Mucosa of rectum (tissue), 2 donors: ENCODE results near the gene MAMSTR.
"Not testable (repeated sequence)": the region's sequence is repeated elsewhere in the genome, so short reads cannot be mapped to it uniquely, and the experiment has no call there.

Source experiments
- H3K27ac ChIP-seq, 2 donors: one replicate each; pipeline ENCODE4 v1.7.0; 2013; ENCODE audit warnings: inconsistent platforms in 2 of 2, low read depth in 2 of 2, low read length in 2 of 2
- H3K27me3 ChIP-seq, 2 donors: one replicate each; pipeline ENCODE4 v1.7.0; 2013; ENCODE audit warnings: low read length in 2 of 2; ENCODE audit not compliant: control insufficient read depth in 2 of 2, insufficient read depth in 2 of 2
- H3K36me3 ChIP-seq, 2 donors: one replicate each; pipeline ENCODE4 v1.7.0; 2013; ENCODE audit warnings: low read length in 2 of 2; ENCODE audit not compliant: control insufficient read depth in 2 of 2, insufficient read depth in 2 of 2
- H3K4me1 ChIP-seq, 2 donors: one replicate each; pipeline ENCODE4 v1.7.0; 2013; ENCODE audit warnings: low read length in 2 of 2, mild to moderate bottlenecking in 1 of 2; ENCODE audit not compliant: control insufficient read depth in 2 of 2, insufficient read depth in 2 of 2
- H3K4me3 ChIP-seq, 2 donors: one replicate each; pipeline ENCODE4 v1.7.0; 2013; ENCODE audit warnings: low read length in 2 of 2
- H3K9ac ChIP-seq, 2 donors: one replicate each; pipeline ENCODE4 v1.7.0; 2013; ENCODE audit warnings: low read length in 2 of 2, low read depth in 1 of 2, mild to moderate bottlenecking in 1 of 2
- H3K9me3 ChIP-seq, 2 donors: one replicate each; pipeline ENCODE4 v1.7.0; 2013; ENCODE audit warnings: low read length in 2 of 2; ENCODE audit not compliant: control insufficient read depth in 2 of 2
- donor health status: healthy.
- donor health status: Normal muscosa, but diverticular disease.

The MAMSTR gene, protein sequence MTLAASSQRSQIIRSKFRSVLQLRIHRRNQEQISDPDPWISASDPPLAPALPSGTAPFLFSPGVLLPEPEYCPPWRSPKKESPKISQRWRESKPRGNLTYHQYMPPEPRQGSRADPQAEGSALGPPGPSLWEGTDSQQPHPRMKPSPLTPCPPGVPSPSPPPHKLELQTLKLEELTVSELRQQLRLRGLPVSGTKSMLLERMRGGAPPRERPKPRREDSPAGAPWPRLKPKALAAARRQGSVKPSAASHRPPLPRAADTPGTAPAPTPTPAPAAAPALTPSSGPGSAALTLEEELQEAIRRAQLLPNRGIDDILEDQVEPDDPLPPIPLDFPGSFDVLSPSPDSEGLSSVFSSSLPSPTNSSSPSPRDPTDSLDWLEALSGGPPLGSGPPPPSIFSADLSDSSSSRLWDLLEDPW

DNA sequence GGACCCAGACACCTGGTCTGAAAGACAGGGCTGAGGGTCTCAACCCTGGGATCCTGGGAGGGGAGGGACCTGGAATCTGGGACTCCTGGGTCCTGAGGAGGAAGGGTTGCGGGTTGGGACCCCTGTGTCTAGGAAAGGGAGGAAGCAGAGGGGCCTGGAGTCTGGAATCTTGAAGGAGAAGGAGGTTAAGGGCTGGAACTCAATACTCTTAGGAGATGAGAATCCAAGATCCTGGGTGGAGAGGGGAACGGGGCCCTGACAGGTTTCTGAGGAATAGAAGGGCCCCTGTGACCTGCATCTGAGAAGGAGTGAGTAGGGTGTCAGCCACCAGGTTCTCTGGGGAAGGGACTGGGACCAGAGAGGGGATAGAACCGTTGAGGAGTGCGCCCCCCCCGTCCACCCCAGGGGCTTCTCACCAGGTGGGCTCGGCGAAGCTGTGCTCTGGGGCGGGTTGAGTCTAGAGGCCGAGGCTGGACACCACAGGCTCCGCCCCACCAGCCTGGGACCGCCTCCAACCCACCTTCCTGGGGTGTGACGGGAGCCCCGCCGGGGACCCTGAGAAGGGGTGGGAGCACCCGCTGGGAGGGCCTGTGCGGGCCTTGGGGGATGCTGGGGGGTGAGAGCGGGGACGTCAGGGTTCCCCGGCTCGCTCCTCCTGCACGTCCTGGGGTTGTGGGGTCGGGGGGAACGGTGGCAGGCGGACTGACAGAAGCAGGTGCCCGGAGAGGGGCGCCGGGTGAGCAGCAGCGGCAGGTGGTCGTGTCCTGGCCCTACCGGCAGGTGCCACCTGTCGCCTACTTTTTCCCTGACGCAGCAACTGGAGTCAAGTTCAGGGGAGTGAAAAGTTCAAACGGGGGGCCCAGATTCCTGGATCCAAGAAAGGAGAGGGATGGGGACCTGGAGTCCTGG lies at the start of gene MAMSTR:
Gene MAMSTR, minus strand, starts transcription at position 463 of the 909 bp plus-strand sequence. CDS start 694 bp downstream, outside the sequence.
- Histone ChIP-seq H3K9me3 (no peaks in the 10 kb centered on the region), H3K27me3 (no peaks in the 10 kb centered on the region), H3K27ac (peak within 1 kb of the TSS; percentile 75 to 91), H3K9ac (no peak within 1 kb of the TSS), H3K36me3 (no peaks in the 10 kb centered on the region), H3K4me1 (peaks cover 17 to 22% of the 10 kb centered on the region in 2 donors), H3K4me3 (peak within 1 kb of the TSS; percentile 74 to 86)

DNA sequence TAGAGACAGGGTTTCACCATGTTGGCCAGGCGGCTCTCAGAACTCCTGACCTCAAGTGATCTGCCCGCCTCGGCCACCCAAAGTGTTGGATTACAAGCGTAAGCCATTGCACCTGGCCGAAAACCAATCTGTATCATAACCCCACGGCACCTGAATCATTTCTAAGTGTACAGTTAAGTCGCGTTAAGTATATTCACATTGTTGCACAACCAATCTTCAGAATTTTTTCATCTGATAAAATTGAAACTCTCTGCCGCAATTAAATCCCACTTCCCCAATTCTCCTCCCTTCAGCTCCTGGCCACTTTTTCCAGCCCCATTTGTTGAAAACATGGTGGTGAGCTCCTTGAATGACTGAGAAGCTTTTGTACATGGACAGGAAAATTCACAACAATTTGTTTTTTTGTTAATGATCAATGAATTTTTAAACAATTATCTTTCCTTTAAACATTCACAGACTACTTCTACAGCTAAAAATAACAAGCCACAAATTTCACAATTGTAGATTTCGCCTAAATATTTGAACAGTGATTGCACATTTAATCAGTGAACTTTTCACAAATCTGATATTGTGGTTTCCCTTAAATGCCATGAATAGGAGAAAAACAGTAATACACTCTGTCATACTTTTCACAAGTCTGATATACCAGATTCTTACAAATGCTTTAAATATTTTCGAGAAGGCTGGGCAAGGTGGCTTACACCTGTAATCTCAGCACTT lies 49.6 kb upstream of the MAMSTR start:
- no peaks in the 10 kb centered on the region for H3K36me3 ChIP-seq
- H3K9me3 ChIP-seq = no peaks in the 10 kb centered on the region
- H3K27ac ChIP-seq = no peak overlapping the region
- H3K4me3 ChIP-seq = no peak overlapping the region
- H3K4me1 ChIP-seq = no peaks in the 10 kb centered on the region
- H3K27me3 ChIP-seq = peaks cover 3 to 20% of the 10 kb centered on the region in 2 donors
- no peak overlapping the region for H3K9ac ChIP-seq

DNA sequence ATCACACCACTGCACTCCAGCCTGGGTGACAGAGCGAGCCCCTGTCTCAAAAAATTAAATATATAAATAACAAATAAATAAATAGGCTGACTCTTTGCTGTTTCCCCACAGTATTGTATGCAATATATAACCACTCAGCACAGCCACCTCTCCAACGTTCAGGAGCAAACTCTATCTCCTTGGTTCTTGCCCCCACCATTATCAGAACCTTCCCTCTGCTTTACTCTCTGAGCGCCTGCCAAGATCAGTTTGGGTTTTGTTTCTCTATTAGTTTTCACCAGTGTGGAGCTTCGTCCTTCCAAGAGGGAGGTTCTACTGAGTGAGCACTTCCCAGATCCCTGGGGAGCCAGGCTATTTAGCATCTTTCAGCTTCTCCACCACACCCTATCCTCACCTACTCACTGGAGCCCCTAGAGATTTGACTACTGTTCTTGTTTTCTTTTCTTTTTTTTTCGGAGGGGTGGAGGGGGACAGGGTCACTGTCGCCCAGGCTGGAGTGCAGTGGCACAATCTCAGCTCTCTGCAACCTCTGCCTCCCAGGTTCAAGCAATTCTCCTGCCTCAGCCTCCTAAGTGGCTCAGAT lies 48.7 kb upstream of the MAMSTR start:
- H3K36me3 ChIP-seq, H3K4me1 ChIP-seq, H3K27ac ChIP-seq, H3K9ac ChIP-seq, H3K9me3 ChIP-seq, H3K4me3 ChIP-seq: not testable (repeated sequence)
- peaks cover 3 to 20% of the 10 kb centered on the region in 2 donors for H3K27me3 ChIP-seq

DNA sequence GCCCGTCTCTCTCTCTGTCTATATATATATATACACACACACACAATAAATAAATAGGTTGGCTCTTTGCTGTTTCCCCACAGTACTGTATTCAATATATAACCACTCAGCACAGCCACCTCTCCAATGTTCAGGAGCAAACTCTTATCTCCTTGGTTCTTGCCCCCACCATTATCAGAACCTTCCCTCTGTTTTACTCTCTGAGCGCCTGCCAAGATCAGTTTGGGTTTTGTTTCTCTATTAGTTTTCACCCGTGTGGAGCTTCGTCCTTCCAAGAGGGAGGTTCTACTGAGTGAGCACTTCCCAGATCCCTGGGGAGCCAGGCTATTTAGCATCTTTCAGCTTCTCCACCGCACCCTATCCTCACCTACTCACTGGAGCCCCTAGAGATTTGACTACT lies 46.3 kb upstream of the MAMSTR start:
- H3K4me3 ChIP-seq, H3K27ac ChIP-seq: not testable (repeated sequence)

DNA sequence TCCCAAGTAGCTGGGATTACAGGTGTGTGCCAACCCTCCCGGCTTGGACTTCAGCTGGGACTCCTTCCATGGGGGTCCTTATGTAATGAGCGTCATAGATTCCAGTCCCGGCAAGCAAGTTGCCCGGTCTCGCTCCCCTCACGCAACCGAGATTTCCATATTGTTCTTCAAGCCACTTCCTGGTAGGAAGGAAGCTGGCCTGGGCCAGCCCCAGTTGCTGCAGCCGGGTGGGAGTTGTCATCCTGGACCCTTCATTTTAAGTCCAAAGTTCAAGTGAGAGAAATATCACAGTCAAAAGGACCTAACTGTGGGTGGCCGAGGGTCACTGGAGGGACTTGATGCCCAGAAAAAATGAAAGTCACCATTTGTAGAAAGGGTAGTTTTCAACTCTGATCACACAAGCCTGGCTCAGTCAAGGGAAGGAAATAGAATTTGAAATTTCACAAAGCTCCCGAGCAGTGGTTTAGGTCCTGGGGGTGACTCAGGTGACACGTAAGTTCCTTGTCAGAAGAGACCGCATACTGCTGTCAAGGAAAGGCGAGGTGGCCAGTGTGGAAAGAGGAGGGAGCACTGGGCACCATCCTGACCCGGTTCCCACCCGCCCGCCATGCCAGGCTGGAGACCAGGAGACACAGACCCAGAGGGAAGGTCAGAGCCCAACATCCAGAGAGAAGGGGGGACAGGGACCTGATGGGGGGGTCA lies 41.1 kb upstream of the MAMSTR start:
- no peaks in the 10 kb centered on the region for H3K36me3 ChIP-seq
- no peaks in the 10 kb centered on the region for H3K9me3 ChIP-seq
- H3K9ac ChIP-seq = no peak overlapping the region
- peaks cover 0 to 3% of the 10 kb centered on the region in 2 donors for H3K27me3 ChIP-seq
- no peak overlapping the region for H3K4me3 ChIP-seq
- no peaks in the 10 kb centered on the region for H3K4me1 ChIP-seq
- H3K27ac ChIP-seq = no peak overlapping the region

More for the DNA sequence above, 46.3 kb upstream of the MAMSTR start:
- not testable (repeated sequence) for H3K27me3 ChIP-seq, H3K9me3 ChIP-seq, H3K36me3 ChIP-seq, H3K9ac ChIP-seq, H3K4me1 ChIP-seq

DNA sequence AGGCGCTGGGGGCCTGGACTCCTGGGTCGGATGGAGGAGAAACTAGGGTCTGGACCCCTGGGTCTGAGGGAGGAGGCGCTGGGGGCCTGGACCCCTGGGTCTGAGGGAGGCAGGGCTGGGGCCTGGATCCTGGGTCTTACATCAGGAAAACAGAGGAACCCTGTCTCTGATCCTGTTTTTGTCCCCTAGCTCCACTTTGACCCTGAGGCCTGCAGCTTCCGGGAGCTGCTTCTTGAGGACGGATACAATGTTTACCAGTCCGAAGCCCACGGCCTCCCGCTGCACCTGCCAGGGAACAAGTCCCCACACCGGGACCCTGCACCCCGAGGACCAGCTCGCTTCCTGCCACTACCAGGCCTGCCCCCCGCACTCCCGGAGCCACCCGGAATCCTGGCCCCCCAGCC lies 38.2 kb upstream of the MAMSTR start:
- H3K36me3 ChIP-seq = no peaks in the 10 kb centered on the region
- no peak overlapping the region for H3K4me3 ChIP-seq
- peaks cover 3 to 4% of the 10 kb centered on the region in 2 donors for H3K27me3 ChIP-seq
- H3K9me3 ChIP-seq = no peaks in the 10 kb centered on the region
- no peak overlapping the region for H3K27ac ChIP-seq
- H3K9ac ChIP-seq = no peak overlapping the region
- peaks cover 3 to 6% of the 10 kb centered on the region in 2 donors for H3K4me1 ChIP-seq

DNA sequence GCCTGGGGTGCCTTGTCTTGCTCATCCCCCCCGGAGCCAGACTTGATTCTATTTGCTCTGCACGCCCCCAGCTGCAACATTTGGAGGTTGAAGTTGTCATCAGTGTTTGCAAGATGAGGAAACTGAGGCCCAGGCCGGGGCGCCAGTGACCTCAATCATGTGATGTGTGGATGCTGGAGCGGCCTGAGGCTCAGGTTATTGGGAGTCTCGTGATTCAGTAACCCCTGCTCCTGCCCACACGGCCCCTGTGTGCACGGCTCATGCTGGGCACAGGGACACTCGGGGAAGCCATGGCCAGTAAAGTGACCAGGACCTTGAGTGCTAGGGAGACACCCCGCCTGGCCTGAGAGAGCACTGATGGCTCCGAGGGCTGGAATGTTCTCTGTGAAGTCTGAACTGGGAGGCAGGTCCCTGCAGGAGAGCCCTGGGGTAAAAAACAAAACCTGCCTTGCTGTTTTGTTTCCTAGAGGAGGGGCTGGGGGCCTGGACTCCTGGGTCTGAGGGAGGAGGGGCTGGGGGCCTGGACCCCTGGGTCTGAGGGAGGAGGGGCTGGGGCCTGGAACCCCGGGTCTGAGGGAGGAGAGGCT lies 37.7 kb upstream of the MAMSTR start:
- Histone ChIP-seq H3K9me3 (no peaks in the 10 kb centered on the region), H3K27ac (no peak overlapping the region), H3K4me3 (no peak overlapping the region), H3K36me3 (no peaks in the 10 kb centered on the region), H3K9ac (no peak overlapping the region), H3K27me3 (peaks cover 5% of the 10 kb centered on the region in 2 donors), H3K4me1 (peaks cover 6 to 9% of the 10 kb centered on the region in 2 donors)

DNA sequence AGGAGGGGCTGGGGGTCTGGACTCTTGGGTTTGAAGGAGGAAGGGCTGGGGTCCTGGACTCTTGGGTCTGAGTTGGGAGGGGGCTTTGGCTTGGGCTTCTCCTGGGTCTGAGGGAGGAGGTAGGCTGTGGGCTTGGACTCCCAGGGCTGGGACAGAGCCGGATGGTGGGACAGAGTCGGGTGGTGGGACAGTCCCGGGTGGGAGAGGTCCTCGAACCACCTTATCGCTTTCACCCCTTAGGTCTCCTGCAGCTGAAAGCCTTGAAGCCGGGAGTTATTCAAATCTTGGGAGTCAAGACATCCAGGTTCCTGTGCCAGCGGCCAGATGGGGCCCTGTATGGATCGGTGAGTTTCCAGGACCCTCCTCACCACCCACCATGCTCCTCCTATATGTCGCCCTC lies 37.2 kb upstream of the MAMSTR start:
- H3K9ac ChIP-seq = no peak overlapping the region
- peaks cover 7 to 8% of the 10 kb centered on the region in 2 donors for H3K27me3 ChIP-seq
- H3K4me3 ChIP-seq = no peak overlapping the region
- no peaks in the 10 kb centered on the region for H3K9me3 ChIP-seq
- no peaks in the 10 kb centered on the region for H3K36me3 ChIP-seq
- no peak overlapping the region for H3K27ac ChIP-seq
- peaks cover 8 to 11% of the 10 kb centered on the region in 2 donors for H3K4me1 ChIP-seq

DNA sequence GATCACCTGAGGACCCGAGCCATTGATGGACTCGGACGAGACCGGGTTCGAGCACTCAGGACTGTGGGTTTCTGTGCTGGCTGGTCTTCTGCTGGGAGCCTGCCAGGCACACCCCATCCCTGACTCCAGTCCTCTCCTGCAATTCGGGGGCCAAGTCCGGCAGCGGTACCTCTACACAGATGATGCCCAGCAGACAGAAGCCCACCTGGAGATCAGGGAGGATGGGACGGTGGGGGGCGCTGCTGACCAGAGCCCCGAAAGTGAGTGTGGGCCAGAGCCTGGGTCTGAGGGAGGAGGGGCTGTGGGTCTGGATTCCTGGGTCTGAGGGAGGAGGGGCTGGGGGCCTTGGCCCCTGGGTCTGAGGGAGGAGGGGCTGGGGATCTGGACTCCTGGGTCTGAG lies 36.7 kb upstream of the MAMSTR start:
- no peak overlapping the region for H3K27ac ChIP-seq
- no peak overlapping the region for H3K4me3 ChIP-seq
- H3K36me3 ChIP-seq = no peaks in the 10 kb centered on the region
- H3K9me3 ChIP-seq = no peaks in the 10 kb centered on the region
- H3K4me1 ChIP-seq = peaks cover 8 to 11% of the 10 kb centered on the region in 2 donors
- no peak overlapping the region for H3K9ac ChIP-seq
- peaks cover 7 to 10% of the 10 kb centered on the region in 2 donors for H3K27me3 ChIP-seq
